ENCODE data around the gene DIAPH2.
A peak's percentile ranks its signal among the peaks of the same experiment; 100 is the strongest.
"Not testable (repeated sequence)": the region's sequence is repeated elsewhere in the genome, so short reads cannot be mapped to it uniquely, and the experiment has no call there.

The DIAPH2 gene

DNA sequence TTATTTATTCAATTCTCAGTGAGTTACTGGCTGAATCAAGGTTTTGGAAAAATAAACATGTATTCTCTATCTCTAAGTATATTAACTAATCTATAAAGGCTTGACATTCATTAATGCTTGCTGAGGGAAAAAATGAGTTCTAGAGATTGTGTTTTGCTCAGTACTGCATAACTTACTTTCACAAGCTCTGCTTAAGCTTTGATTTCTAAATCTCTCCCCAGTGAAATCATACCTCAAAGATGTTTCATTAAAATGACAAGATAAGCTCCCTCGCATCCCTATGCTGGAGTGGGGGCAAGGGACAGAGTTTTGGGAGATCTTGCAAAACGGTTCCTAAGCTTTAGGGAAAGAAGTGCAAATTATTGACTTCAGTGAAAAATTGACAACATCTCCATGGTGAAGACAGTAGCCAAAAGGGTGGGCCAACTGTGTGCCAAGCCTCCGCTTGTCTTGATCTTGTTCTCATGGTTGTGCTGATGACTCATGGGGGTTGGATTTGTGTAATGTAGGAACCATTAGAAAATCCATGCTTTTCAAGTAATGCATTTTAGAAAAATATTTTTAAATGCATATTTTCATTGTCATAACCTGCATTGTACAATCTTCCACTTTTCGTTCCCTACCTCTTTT lies 720.5 kb downstream of the DIAPH2 start:
- no peak for DNase-seq
- intact Hi-C loops (cut with DNase I), result no loop called here

DNA sequence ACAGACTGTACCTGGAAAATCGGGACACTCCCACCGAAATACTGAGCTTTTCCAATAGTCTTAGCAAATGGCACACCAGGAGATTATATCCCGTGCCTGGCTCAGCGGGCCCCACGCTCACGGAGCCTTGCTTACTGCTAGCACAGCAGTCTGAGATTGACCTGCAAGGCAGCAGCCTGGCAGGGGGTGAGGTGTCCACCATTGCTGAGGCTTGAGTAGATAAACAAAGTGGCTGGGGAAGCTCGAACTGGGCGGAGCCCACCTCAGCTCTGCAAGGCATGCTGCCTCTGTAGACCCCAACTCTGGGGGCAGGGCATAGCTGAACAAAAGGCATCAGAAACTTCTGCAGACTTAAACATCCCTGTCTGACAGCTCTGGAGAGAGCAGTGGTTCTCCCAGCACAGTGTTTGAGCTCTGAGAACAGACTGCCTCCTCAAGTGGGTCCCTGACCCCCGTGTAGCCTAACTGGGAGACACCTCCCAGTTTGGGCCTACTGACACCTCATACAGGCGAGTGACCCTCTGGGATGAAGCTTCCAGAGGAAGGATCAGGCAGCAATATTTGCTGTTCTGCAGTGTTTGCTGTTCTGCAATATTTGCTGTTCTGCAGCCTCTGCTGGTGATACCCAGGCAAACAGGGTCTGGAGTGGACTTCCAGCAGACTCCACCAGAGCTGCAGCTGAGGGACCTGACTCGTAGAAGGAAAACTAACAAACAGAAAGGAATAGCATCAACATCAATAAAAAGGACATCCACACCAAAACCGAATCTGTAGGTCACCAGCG lies 725.2 kb downstream of the DIAPH2 start:
- intact Hi-C loops (cut with DNase I), result not testable (repeated sequence)
- DNase-seq, result peak in 2 of 10 donors; percentile 55 to 58

- intact Hi-C loops (cut with DNase I), result no loop called here
- no peak for DNase-seq
Observed at GRCh38 chrX:97416461-97416860, 731.8 kb downstream of the DIAPH2 start.

GRCh38 chrX:97429101-97429500 lies 744.5 kb downstream of the DIAPH2 start:
- intact Hi-C loops (cut with DNase I), result no loop called here
- DNase-seq, result no peak

DNA sequence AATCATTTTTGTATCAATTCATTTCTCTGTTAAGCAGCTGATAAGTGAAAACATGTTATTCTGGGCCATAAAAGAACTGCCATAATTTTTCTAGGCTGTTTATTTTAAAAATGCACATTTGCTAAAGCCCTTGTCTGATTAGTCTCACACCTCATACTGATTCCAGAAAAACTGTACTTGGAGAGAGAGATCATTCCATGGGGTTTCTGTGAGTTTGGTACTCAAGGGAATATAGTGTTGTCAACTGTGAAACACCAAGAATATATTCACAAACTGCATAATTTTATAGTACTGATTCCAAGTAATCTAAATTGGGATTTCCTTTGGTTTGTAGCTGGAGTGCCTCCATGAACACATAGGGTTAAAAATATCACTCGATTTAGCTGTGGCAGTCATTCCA lies 746.6 kb downstream of the DIAPH2 start:
- intact Hi-C loops (cut with DNase I), result no loop called here
- DNase-seq, result no peak

GRCh38 chrX:97446298-97446882 lies 761.7 kb downstream of the DIAPH2 start:
- intact Hi-C loops (cut with DNase I), result no loop called here
- DNase-seq, result no peak

DNA sequence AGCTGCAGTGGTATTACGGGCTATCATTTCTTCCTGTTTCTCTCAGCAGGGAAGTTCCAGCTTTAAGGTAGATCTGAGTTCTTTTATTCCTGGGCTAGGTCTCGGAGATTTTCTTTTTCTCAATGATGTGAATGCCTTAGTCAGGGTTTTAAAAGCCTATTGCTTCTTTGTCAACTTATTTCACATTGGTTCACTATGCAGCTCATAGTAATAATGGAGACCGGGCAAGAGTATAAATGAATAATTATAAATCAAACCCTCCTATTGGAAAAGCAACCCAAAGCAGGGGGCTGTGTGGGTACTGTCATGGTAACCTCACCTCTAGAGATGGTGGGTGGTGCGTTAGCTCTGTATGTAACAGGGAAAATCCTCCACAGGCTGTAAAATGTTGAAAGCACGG lies 762.7 kb downstream of the DIAPH2 start:
- intact Hi-C loops (cut with DNase I), result no loop called here
- DNase-seq, result no peak

DNA sequence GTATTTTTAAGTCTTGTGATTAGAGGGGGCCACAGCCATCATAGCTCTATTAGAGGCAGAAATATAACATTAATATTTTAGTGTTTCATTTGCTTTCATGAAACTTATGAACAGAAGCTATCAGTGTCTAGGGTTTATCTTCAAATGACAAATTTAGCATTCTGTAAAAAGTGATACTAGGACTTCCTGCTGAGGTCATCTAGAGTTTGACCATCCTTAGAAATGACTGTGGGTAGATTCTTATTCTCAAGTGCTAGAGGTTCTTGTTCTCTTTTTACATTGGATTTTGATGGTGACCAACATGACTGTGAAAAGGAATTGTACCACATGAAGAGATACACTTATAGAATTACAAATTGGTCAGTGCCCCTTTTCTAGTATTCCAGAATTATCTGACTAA lies 767.6 kb downstream of the DIAPH2 start:
- intact Hi-C loops (cut with DNase I), result no loop called here
- DNase-seq, result no peak

DNA sequence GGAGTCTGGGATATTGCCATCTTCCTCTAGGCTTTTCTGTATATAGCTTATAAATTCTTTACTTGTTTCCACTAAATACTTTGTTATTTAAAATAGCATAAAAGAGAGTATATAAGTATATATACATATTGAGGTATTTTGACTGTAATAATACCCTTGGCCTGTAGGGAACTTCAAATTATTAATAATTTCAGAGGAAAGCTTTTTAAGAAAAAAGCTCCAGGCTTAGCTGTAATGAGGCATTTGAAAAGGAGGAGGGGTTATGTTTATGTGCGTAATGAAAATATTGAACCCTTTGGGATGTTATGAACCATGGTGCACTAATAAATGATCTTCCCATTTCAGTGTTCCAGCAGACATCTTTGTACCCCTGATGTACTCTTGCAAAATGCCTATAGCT lies 777.1 kb downstream of the DIAPH2 start:
- intact Hi-C loops (cut with DNase I), result no loop called here
- no peak for DNase-seq

GRCh38 chrX:97471071-97471470 lies 786.4 kb downstream of the DIAPH2 start:
- intact Hi-C loops (cut with DNase I), result no loop called here
- DNase-seq, result no peak

DNA sequence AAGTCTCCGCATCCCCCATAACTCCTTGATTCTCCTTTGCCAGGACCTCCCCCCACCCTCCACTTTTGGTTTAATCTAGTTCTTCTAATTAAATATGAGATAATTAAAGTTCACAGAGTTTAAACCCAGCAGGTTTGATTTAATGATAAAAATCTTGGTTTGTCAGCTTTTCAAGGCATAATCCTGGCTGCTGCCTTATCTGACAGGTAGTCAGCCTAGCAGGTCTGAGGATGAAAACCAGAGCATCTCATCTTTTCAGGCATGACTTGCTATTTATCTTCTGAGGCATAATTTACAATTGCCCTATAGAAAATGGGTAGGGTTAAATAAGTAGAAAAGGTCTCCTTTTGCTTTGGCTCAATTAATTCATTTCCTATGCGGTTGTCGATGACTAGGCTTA lies 790.3 kb downstream of the DIAPH2 start:
- intact Hi-C loops (cut with DNase I), result no loop called here
- DNase-seq, result no peak

GRCh38 chrX:97479106-97479890 lies 794.7 kb downstream of the DIAPH2 start:
- no peak for DNase-seq
- intact Hi-C loops (cut with DNase I), result no loop called here

GRCh38 chrX:97481228-97481627 lies 796.6 kb downstream of the DIAPH2 start:
- DNase-seq, result no peak
- intact Hi-C loops (cut with DNase I), result no loop called here

- no peak for DNase-seq
- intact Hi-C loops (cut with DNase I), result no loop called here
Observed at GRCh38 chrX:97482666-97483300, 798.1 kb downstream of the DIAPH2 start.

DNA sequence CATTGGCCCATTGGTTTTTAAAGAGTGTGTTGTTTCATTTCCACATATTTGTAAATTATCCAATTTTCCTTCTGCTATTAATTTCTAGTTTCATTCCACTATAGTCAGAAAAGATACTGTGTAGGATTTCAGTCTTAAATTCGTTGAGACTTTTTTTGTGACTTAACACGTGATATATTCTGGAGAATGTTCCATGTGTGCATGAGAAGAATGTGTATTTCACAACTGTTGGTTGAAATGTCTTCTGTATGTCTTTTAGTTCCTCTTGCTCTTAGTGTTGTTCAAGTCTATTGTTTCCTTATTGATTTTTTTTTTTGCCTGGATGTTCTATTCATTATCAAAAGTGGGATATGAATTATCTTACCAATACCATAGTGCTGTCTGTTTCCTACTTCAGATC lies 806.0 kb downstream of the DIAPH2 start:
- intact Hi-C loops (cut with DNase I), result no loop called here
- no peak for DNase-seq

GRCh38 chrX:97494756-97495372 lies 810.2 kb downstream of the DIAPH2 start:
- intact Hi-C loops (cut with DNase I), result no loop called here
- no peak for DNase-seq

DNA sequence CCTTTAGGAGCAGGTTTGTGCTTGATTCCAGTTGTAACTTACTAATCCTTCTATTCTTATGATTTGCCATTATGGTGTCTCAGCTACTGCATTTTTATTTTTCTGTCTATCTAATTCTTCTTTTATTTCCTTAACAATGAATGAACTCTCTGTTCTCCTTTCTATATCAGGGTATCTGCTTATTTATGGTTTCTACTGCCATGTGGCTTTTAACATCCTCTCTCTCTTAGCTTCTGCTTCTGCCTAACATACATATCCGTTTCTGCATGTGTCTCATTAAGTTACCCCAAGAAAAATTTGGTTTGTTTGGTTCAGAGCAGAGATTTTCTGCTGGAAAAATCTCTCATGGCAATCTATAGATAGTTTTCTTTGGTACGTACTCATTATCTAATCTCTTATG lies 813.5 kb downstream of the DIAPH2 start:
- DNase-seq, result no peak
- intact Hi-C loops (cut with DNase I), result no loop called here

- intact Hi-C loops (cut with DNase I), result no loop called here
- DNase-seq, result no peak
Observed at GRCh38 chrX:97504431-97504830, 819.8 kb downstream of the DIAPH2 start.

GRCh38 chrX:97517763-97518162 lies 833.1 kb downstream of the DIAPH2 start:
- no peak for DNase-seq
- intact Hi-C loops (cut with DNase I), result no loop called here

GRCh38 chrX:97522307-97522706 lies 837.7 kb downstream of the DIAPH2 start:
- intact Hi-C loops (cut with DNase I), result no loop called here
- no peak for DNase-seq
